ENCODE measurements around the gene SLC30A4. TPM values are rescaled to one million over a fixed set of nuclear protein-coding genes. Genes with fewer than 3 reads are reported as not detected.

Gene SLC30A4, protein sequence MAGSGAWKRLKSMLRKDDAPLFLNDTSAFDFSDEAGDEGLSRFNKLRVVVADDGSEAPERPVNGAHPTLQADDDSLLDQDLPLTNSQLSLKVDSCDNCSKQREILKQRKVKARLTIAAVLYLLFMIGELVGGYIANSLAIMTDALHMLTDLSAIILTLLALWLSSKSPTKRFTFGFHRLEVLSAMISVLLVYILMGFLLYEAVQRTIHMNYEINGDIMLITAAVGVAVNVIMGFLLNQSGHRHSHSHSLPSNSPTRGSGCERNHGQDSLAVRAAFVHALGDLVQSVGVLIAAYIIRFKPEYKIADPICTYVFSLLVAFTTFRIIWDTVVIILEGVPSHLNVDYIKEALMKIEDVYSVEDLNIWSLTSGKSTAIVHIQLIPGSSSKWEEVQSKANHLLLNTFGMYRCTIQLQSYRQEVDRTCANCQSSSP
- polyA plus RNA-seq = 3.7 TPM
- long read RNA-seq, donor 1 = 0 reads
- long read RNA-seq, donor 2 = 0 reads
- long read RNA-seq, donor 3 = 0 reads
- long read RNA-seq, donor 4 = 0 reads
- long read RNA-seq, donor 5 = 0 reads
- long read RNA-seq, donor 6, partial matches to known transcripts = 8 of 8 reads
- long read RNA-seq, donor 6, other reads (novel, unspliced or antisense) = 0 of 8 reads
- long read RNA-seq, donor 7 = 0 reads
- long read RNA-seq, donor 8 = 0 reads
- long read RNA-seq, donor 9, full-length matches to known transcripts = 1 of 1 reads
- long read RNA-seq, donor 9, partial matches to known transcripts = 0 of 1 reads
- long read RNA-seq, donor 9, other reads (novel, unspliced or antisense) = 0 of 1 reads
- long read RNA-seq, donor 10 = 0 reads
- long read RNA-seq, donor 11 = 0 reads

DNA sequence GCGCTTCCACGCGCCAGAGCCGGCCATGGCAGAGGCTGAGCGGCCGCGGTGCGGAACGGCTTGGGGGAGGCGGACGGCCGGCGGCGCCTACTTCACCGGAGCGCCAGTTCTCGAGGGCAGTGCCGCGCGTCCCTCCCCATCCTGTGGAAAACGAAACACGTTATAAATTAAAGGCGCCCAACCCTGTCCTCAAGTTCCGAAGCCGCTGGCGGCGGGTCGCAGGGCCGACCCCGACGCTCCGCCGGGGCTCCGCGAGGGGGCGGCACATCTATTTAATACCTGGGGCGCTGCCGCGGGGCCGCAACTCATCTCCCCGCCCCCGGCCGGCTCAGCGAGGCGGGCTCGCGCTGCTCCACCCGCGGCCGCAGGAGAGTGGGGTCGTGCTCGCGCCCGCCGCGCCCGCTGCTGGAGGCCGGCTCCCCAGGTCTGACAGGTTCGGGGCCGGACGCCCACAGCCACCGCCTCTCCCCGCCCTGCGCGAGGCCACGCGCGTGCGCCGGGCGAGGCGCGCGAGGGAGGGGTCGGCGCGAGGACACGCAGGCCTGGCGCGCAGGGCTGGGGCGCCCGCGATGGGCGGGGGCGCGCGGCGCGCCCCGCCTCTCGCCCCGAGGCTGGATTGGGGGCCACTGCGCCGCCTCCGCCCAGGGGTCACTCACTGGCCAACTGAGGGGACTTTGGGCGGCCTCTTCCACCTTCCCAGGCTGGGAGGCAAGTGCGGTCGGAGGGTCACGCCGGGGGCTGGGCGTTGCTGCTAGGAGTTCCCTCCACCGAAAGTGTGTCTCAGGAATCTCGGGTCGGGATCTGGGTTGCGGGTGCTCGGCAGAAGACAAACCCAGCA lies at the start of gene SLC30A4:
SLC30A4 (minus strand) TSS at position 428 of the 838 bp plus-strand sequence; CDS start at position 27, 401 bp downstream.
- Histone ChIP-seq H3K4me3 (ENCODE audit: low read length) (peak within 1 kb of the TSS; percentile 62), H3K9me3 (ENCODE audit: control insufficient read depth, low read depth, low read length) (no peaks in the 10 kb centered on the region), H3K27me3 (ENCODE audit: control insufficient read depth, insufficient read depth, low read length) (peaks cover 28% of the 10 kb centered on the region), H3K4me1 (ENCODE audit: control insufficient read depth, insufficient read depth, low read length) (peaks cover 11% of the 10 kb centered on the region), H3K36me3 (ENCODE audit: control insufficient read depth, insufficient read depth, low read length) (no peaks in the 10 kb centered on the region), H3K27ac (ENCODE audit: low read length) (peak within 1 kb of the TSS; percentile 71)
- no CpG with 5 or more reads among the region's 106 CpGs for WGBS (ENCODE audit: insufficient coverage, low lambda C conversion rate)
- peak; percentile 61 to 72 for DNase-seq

DNA sequence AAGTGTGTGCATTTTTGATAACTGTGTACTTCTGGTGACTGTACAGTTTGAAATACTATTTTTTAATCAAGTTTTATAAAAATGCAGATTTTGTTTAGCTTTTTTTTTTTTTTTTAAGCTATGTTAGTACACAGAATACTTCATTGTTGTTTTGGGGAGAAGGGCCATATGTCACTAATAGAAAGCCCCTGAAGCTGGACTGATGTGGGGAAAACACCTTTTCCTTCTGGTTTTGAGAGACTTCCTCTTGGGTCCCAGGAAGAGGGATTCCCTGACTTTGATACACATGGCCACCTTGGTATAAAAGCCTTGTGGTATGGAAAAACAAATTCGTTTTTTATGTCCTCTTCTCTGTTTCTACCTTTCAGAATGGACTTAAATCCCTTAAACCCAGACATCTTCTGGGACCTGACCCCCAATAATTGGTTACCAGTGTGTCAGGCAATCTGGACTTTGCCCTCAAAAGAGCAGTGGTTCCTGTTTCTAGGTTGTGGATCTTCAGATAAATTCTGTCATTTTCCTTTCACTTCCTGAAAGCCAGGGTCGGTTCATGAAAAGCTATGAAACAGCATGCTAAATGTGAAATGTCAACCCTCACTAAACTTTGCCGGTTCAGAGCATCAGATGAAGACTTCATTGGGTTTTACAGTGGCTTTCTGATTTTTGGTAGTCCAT lies 33.5 kb upstream of the SLC30A4 start:
- H3K36me3 ChIP-seq (ENCODE audit: control insufficient read depth, insufficient read depth, low read length) = no peaks in the 10 kb centered on the region
- 49% methylated on average over 2 of the region's 3 CpGs for WGBS (ENCODE audit: insufficient coverage, low lambda C conversion rate)
- H3K4me1 ChIP-seq (ENCODE audit: control insufficient read depth, insufficient read depth, low read length) = no peaks in the 10 kb centered on the region
- DNase-seq = peak in 1 of 2 donors; percentile 32
- H3K9me3 ChIP-seq (ENCODE audit: control insufficient read depth, low read depth, low read length) = no peaks in the 10 kb centered on the region
- no peak overlapping the region for H3K27ac ChIP-seq (ENCODE audit: low read length)
- H3K27me3 ChIP-seq (ENCODE audit: control insufficient read depth, insufficient read depth, low read length) = no peaks in the 10 kb centered on the region
- no peak overlapping the region for H3K4me3 ChIP-seq (ENCODE audit: low read length)

DNA sequence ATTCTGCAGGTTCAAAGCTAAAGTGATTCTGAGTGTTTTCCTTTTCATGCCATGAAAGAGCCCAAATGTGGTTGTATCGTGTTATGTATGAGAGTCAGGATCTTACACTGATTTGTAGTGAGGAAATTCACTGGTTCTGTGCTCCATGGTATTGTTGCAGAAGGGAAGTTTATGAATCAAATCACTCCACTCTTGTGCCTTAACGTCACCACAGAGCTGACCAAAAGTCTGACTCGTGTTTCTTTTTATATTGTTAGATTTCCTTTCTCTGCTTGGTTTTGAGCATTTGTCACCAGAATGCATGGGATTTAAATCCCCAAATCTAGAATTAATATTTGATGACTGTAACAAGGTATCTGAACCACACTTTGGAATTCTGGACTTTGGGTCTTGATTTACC lies 29.1 kb upstream of the SLC30A4 start:
- no peak overlapping the region for H3K27ac ChIP-seq (ENCODE audit: low read length)
- no peaks in the 10 kb centered on the region for H3K27me3 ChIP-seq (ENCODE audit: control insufficient read depth, insufficient read depth, low read length)
- H3K4me3 ChIP-seq (ENCODE audit: low read length) = no peak overlapping the region
- no peaks in the 10 kb centered on the region for H3K9me3 ChIP-seq (ENCODE audit: control insufficient read depth, low read depth, low read length)
- no peaks in the 10 kb centered on the region for H3K4me1 ChIP-seq (ENCODE audit: control insufficient read depth, insufficient read depth, low read length)
- WGBS (ENCODE audit: insufficient coverage, low lambda C conversion rate) = 80% methylated on average over 1 of the region's 3 CpGs
- H3K36me3 ChIP-seq (ENCODE audit: control insufficient read depth, insufficient read depth, low read length) = no peaks in the 10 kb centered on the region
- no peak for DNase-seq

DNA sequence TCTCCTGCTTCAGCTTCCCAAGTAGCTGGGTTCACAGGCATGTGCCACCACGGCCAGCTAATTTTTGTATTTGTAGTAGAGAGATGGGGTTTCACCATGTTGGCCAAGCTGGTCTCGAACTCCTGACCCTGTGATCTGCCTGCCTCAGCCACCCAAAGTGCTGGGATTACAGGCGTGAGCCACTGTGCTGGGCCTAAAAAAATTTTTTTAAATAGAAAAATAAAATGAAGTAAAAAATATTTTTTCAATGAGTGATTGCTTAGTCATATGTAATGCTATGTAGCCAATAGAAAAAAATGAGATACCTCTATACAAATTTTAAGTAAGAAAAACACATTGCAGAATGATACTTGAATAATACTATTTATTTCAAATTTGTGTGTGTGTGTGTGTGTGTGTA lies 27.9 kb upstream of the SLC30A4 start:
- H3K27ac ChIP-seq (ENCODE audit: low read length) = no peak overlapping the region
- no peak for DNase-seq
- H3K4me1 ChIP-seq (ENCODE audit: control insufficient read depth, insufficient read depth, low read length) = no peaks in the 10 kb centered on the region
- 93% methylated on average over 2 of the region's 3 CpGs for WGBS (ENCODE audit: insufficient coverage, low lambda C conversion rate)
- H3K9me3 ChIP-seq (ENCODE audit: control insufficient read depth, low read depth, low read length) = no peaks in the 10 kb centered on the region
- H3K27me3 ChIP-seq (ENCODE audit: control insufficient read depth, insufficient read depth, low read length) = no peaks in the 10 kb centered on the region
- H3K36me3 ChIP-seq (ENCODE audit: control insufficient read depth, insufficient read depth, low read length) = no peaks in the 10 kb centered on the region
- H3K4me3 ChIP-seq (ENCODE audit: low read length) = no peak overlapping the region

DNA sequence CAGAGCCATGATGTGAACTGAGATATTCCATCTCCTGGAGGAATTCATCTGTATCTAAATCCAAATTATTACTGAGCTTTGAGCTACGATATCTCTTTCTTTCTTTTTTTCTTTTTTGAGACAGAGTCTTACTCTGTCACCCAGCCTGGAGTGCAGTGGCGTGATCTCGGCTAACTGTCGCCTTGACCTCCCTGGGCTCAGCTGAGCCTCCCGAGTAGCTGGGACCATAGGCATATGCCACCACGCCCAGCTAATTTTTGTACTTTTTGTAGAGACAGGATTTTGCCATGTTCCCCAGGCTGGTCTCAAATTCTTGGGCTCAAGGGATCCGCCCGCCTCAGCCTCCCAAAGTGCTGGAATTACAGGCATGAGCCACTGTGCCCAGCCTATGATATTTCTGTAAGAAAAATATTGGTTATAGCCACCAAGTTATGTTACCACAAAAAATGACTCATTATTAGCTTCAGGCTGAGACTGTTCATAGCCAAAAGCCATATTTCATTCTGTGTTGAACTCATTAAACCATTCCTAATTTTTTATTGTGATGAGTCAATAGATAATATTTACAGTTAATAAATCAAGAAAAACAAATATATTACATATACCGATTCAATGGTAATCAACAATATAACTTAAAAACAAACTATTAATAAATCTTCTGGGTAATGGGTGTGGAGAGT lies 27.1 kb upstream of the SLC30A4 start:
- Histone ChIP-seq H3K36me3 (ENCODE audit: control insufficient read depth, insufficient read depth, low read length) (no peaks in the 10 kb centered on the region), H3K9me3 (ENCODE audit: control insufficient read depth, low read depth, low read length) (no peaks in the 10 kb centered on the region), H3K27ac (ENCODE audit: low read length) (no peak overlapping the region), H3K4me1 (ENCODE audit: control insufficient read depth, insufficient read depth, low read length) (no peaks in the 10 kb centered on the region), H3K27me3 (ENCODE audit: control insufficient read depth, insufficient read depth, low read length) (no peaks in the 10 kb centered on the region), H3K4me3 (ENCODE audit: low read length) (no peak overlapping the region)
- DNase-seq = no peak
- WGBS (ENCODE audit: insufficient coverage, low lambda C conversion rate) = 100% methylated on average over 1 of the region's 9 CpGs

DNA sequence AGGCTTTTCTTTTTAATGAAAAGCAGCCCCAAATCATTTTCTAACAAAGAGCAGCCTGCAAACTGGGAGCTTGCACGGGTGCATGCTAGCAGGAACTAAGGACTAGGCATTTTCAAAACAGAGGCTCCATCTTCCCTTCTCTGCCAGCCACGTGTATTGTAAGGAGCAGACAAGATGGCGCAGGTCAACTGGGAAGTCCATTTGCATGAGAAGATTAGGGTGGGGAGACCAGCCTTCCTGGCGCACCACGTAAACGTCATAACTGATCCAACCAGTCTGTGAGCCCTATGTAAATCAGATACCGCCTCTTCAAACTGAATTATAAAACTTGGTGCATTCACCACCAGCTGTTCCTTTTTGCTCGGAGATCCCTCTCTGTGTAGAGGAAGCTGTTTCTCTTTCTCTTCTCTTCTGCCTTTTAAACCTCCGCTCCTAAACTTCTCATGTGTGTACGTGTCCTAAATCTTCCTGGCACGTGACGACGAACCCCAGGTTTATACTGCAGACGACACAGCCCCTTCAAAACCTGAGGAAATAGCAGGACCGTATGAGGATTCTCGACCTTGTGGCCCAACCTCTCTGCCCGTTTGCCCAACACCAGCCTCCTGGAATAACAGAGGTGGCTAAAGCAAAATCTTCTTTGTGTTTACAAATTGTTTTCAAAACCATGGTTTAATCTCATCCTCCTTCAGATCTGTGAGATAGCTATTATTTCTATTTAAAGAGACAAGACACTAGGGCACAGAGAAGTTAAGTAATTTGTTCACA lies 26.4 kb upstream of the SLC30A4 start:
- no peaks in the 10 kb centered on the region for H3K4me1 ChIP-seq (ENCODE audit: control insufficient read depth, insufficient read depth, low read length)
- no peak overlapping the region for H3K27ac ChIP-seq (ENCODE audit: low read length)
- no peaks in the 10 kb centered on the region for H3K9me3 ChIP-seq (ENCODE audit: control insufficient read depth, low read depth, low read length)
- no peaks in the 10 kb centered on the region for H3K36me3 ChIP-seq (ENCODE audit: control insufficient read depth, insufficient read depth, low read length)
- WGBS (ENCODE audit: insufficient coverage, low lambda C conversion rate) = 86% methylated on average over 1 of the region's 17 CpGs
- DNase-seq = no peak
- no peak overlapping the region for H3K4me3 ChIP-seq (ENCODE audit: low read length)
- no peaks in the 10 kb centered on the region for H3K27me3 ChIP-seq (ENCODE audit: control insufficient read depth, insufficient read depth, low read length)

DNA sequence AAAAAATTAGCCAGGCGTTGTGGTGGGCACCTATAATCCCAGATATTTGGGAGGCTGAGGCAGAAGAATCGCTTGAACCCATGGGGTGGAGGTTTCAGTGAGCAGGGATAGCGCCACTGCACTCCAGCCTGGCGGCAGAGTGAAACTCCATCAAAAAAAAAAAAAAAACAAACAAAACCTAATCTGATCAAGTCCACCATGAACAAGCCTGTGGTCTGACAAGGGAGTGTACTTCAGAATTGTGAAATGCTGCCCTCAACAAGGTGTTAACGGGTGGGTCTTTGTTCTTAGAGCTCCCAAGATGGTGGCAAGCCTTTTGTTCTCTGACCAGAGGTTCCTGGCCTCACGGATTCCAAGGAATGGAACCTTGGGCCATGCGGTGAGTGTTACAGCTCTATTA lies 24.2 kb upstream of the SLC30A4 start:
- H3K36me3 ChIP-seq (ENCODE audit: control insufficient read depth, insufficient read depth, low read length) = no peaks in the 10 kb centered on the region
- no peak overlapping the region for H3K4me3 ChIP-seq (ENCODE audit: low read length)
- no peak overlapping the region for H3K27ac ChIP-seq (ENCODE audit: low read length)
- WGBS (ENCODE audit: insufficient coverage, low lambda C conversion rate) = no CpG with 5 or more reads among the region's 7 CpGs
- H3K4me1 ChIP-seq (ENCODE audit: control insufficient read depth, insufficient read depth, low read length) = no peaks in the 10 kb centered on the region
- no peaks in the 10 kb centered on the region for H3K9me3 ChIP-seq (ENCODE audit: control insufficient read depth, low read depth, low read length)
- no peak for DNase-seq
- no peaks in the 10 kb centered on the region for H3K27me3 ChIP-seq (ENCODE audit: control insufficient read depth, insufficient read depth, low read length)

DNA sequence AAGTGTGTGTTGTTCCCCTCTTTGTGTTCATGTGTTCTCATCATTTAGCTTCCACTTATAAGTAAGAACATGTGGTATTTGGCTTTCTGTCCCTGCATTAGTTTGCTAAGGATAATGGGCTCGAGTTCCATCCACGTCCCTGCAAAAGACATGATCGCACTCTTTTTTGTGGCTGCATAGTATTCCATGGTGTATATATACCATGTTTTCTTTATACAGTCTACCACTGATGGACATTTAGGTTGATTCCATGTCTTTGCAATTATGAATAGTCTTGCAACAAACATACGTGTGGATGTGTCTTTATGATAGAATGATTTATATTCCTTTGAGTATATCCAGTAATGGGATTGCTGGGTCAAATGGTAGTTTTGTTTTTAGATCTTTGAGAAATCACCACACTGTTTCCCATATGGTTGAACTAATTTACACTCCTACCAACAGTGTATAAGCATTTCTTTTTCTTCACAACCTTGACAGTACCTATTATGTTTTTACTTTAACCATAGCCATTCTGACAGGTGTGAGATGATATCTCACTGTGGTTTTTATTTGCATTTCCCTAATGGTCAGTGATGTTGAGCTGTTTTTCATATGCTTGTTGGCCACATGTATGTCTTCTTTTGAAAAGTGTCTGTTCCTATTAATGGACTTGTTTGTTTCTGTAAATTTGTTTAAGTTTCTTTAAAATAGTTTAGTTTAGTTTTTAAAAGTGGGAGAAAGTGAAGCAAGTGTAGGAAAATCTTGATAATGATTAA lies 21.9 kb upstream of the SLC30A4 start:
- no CpG with 5 or more reads among the region's 4 CpGs for WGBS (ENCODE audit: insufficient coverage, low lambda C conversion rate)

More for the DNA sequence above, 21.9 kb upstream of the SLC30A4 start:
- no peak for DNase-seq
- Histone ChIP-seq H3K36me3 (ENCODE audit: control insufficient read depth, insufficient read depth, low read length) (no peaks in the 10 kb centered on the region), H3K27me3 (ENCODE audit: control insufficient read depth, insufficient read depth, low read length) (no peaks in the 10 kb centered on the region), H3K9me3 (ENCODE audit: control insufficient read depth, low read depth, low read length) (no peaks in the 10 kb centered on the region), H3K4me3 (ENCODE audit: low read length) (no peak overlapping the region), H3K27ac (ENCODE audit: low read length) (no peak overlapping the region), H3K4me1 (ENCODE audit: control insufficient read depth, insufficient read depth, low read length) (no peaks in the 10 kb centered on the region)
